Epithelial cell of proximal tubule (primary cell): ENCODE results near the gene ELF2. TPM values are rescaled to one million over a fixed set of nuclear protein-coding genes. Genes with fewer than 3 reads are reported as not detected.
"Not testable (repeated sequence)": the region's sequence is repeated elsewhere in the genome, so short reads cannot be mapped to it uniquely, and the experiment has no call there.

Experiments
- DNase-seq: peaks from one replicate; pipeline ENCODE4 v3.0.0-alpha.2; 2011; ENCODE audit warnings: low read depth
- H3K4me3 ChIP-seq: 2 replicates; pipeline ENCODE4 v1.5.1; 2011; ENCODE audit warnings: low read depth, mild to moderate bottlenecking, low read length
- CTCF ChIP-seq: conservative IDR thresholded peaks from 2 replicates; pipeline ENCODE4 v1.5.1; 2012; ENCODE audit warnings: low read depth, mild to moderate bottlenecking, low read length
- total RNA-seq: library from RNA; depleted of rRNA; stranded (reverse); fragments of >200 nt; gene quantifications from 2 replicates; pipeline ENCODE4 v1.2.3, GENCODE V29; 2015

ELF2 gene
- total RNA-seq, 1 donor from 2014 or later, result 24.1 TPM

- no peak for DNase-seq
- TF ChIP-seq CTCF, result no peak
Measured at GRCh38 chr4:139015948-139016471, 161.0 kb downstream of the ELF2 start.

GRCh38 chr4:139015269-139015947 is 161.6 kb downstream of the ELF2 start, which contains the start of gene NOCT:
Gene NOCT, plus strand, starts transcription at chr4:139015781. Its CDS starts 201 bp downstream, at chr4:139015982.
- peak within 1 kb of the TSS; percentile 85 for H3K4me3 ChIP-seq
- TF ChIP-seq CTCF, result no peak
- no peak for DNase-seq

More at GRCh38 chr4:139015948-139016471, 161.0 kb downstream of the ELF2 start:
- peak overlapping the region; percentile 85 for H3K4me3 ChIP-seq

GRCh38 chr4:139014371-139015268 is 162.4 kb downstream of the ELF2 start:
- TF ChIP-seq CTCF, result no peak
- peak overlapping the region; percentile 85 for H3K4me3 ChIP-seq
- DNase-seq, result peak; percentile 96

GRCh38 chr4:139011225-139011950 is 165.6 kb downstream of the ELF2 start:
- no peak overlapping the region for H3K4me3 ChIP-seq
- no peak for TF ChIP-seq CTCF
- no peak for DNase-seq

- H3K4me3 ChIP-seq, result no peak overlapping the region
- no peak for TF ChIP-seq CTCF
- DNase-seq, result no peak
Measured at GRCh38 chr4:139009702-139010101, 167.3 kb downstream of the ELF2 start.

- not testable (repeated sequence) for H3K4me3 ChIP-seq, DNase-seq
Measured at GRCh38 chr4:139008278-139008677, 168.7 kb downstream of the ELF2 start.

- DNase-seq, result no peak
- no peak overlapping the region for H3K4me3 ChIP-seq
- TF ChIP-seq CTCF, result no peak
Measured at GRCh38 chr4:139007640-139008039, 169.4 kb downstream of the ELF2 start.
